Activated naive CD8-positive, alpha-beta T cell treated with anti-CD3 and anti-CD28 coated beads, Interleukin-2, amount 10 ng/mL, durations not matched to agents 7 days and 5 days (primary cell): ENCODE results near the gene SMPD3. TPM values are rescaled to one million over a fixed set of nuclear protein-coding genes. Genes with fewer than 3 reads are reported as not detected.

Source experiments
- ATAC-seq: fragments of 150-1000 bp; cut with Tn5 transposase; one replicate; pipeline ENCODE4 v1.10.0; 2021; ENCODE audit warnings: low read depth, moderate library complexity
- POLR2A ChIA-PET: fragments of 350-600 bp; sonication (Branson Sonifier 250); formaldehyde crosslinking; loops from one replicate; lab custom pipeline; 2021; ENCODE audit warnings: antibody characterized with exemption; lab: Charles Lee
- DNase-seq: peaks from one replicate; pipeline ENCODE4 v3.0.0; 2021
- H3K27ac Mint-ChIP-seq: one replicate; pipeline ENCODE4 v1.8.0; 2022; ENCODE audit warnings: mild to moderate bottlenecking, mixed read lengths
- H3K27me3 Mint-ChIP-seq: one replicate; pipeline ENCODE4 v1.8.0; 2022; ENCODE audit warnings: mild to moderate bottlenecking, moderate library complexity, mixed read lengths
- H3K36me3 Mint-ChIP-seq: one replicate; pipeline ENCODE4 v1.8.0; 2021; ENCODE audit warnings: mild to moderate bottlenecking, mixed read lengths
- H3K4me1 Mint-ChIP-seq: one replicate; pipeline ENCODE4 v1.8.0; 2021; ENCODE audit warnings: mixed read lengths
- H3K4me3 Mint-ChIP-seq: one replicate; pipeline ENCODE4 v1.8.0; 2022; ENCODE audit warnings: mild to moderate bottlenecking, moderate library complexity, mixed read lengths
- H3K9me3 Mint-ChIP-seq: one replicate; pipeline ENCODE4 v1.8.0; 2021; ENCODE audit warnings: mixed read lengths
- total RNA-seq, 2 experiments: library from RNA; stranded (reverse); gene quantifications; one replicate each; pipeline ENCODE4 v1.2.3, GENCODE V29; 2021

Gene SMPD3
- total RNA-seq, 2 experiments from 2014 or later: 16.0 to 16.9 TPM

- POLR2A ChIA-PET: no interaction called here
These were observed 61.0 kb downstream of the SMPD3 start for GRCh38 chr16:68387301-68387700.

DNA sequence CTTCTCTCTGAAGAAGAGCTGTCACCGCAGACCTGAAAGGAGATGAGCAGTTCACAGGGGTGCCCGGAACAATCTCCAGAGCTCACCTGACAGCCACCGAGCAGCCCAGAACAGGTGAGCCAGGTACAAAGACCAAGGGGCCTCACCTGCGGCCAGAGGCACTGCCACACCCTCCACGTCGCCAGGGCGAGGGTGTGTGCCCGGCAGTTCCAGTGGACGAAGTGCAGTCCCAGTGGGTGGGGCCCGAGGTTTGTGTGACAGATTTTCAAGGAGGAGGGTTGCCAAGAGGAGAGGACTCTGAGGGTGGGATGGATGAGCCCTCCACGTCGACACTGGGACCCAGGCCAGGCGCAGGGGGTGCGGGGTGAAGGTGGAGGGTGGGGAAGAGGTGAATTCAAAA, 61.7 kb downstream of the SMPD3 start:
- H3K27me3 Mint-ChIP-seq: peaks cover 18% of the 10 kb centered on the region
- POLR2A ChIA-PET: no interaction called here
- H3K27ac Mint-ChIP-seq: no peak overlapping the region
- no peaks in the 10 kb centered on the region for H3K36me3 Mint-ChIP-seq
- ATAC-seq: no peak
- H3K4me1 Mint-ChIP-seq: peaks cover 5% of the 10 kb centered on the region
- no peak overlapping the region for H3K4me3 Mint-ChIP-seq
- H3K9me3 Mint-ChIP-seq: no peaks in the 10 kb centered on the region
- DNase-seq: no peak

More at GRCh38 chr16:68387301-68387700, 61.0 kb downstream of the SMPD3 start:
- H3K9me3 Mint-ChIP-seq: no peaks in the 10 kb centered on the region
- no peaks in the 10 kb centered on the region for H3K36me3 Mint-ChIP-seq
- peaks cover 15% of the 10 kb centered on the region for H3K27me3 Mint-ChIP-seq
- H3K4me3 Mint-ChIP-seq: no peak overlapping the region
- H3K27ac Mint-ChIP-seq: no peak overlapping the region
- H3K4me1 Mint-ChIP-seq: peaks cover 5% of the 10 kb centered on the region
- ATAC-seq: no peak
- DNase-seq: no peak

- POLR2A ChIA-PET: no interaction called here
- no peak overlapping the region for H3K27ac Mint-ChIP-seq
- H3K9me3 Mint-ChIP-seq: no peaks in the 10 kb centered on the region
- no peak overlapping the region for H3K4me3 Mint-ChIP-seq
- peaks cover 16% of the 10 kb centered on the region for H3K27me3 Mint-ChIP-seq
- no peaks in the 10 kb centered on the region for H3K36me3 Mint-ChIP-seq
- ATAC-seq: no peak
- H3K4me1 Mint-ChIP-seq: peaks cover 5% of the 10 kb centered on the region
- no peak for DNase-seq
These were observed 62.9 kb downstream of the SMPD3 start for GRCh38 chr16:68385371-68385770.

DNA sequence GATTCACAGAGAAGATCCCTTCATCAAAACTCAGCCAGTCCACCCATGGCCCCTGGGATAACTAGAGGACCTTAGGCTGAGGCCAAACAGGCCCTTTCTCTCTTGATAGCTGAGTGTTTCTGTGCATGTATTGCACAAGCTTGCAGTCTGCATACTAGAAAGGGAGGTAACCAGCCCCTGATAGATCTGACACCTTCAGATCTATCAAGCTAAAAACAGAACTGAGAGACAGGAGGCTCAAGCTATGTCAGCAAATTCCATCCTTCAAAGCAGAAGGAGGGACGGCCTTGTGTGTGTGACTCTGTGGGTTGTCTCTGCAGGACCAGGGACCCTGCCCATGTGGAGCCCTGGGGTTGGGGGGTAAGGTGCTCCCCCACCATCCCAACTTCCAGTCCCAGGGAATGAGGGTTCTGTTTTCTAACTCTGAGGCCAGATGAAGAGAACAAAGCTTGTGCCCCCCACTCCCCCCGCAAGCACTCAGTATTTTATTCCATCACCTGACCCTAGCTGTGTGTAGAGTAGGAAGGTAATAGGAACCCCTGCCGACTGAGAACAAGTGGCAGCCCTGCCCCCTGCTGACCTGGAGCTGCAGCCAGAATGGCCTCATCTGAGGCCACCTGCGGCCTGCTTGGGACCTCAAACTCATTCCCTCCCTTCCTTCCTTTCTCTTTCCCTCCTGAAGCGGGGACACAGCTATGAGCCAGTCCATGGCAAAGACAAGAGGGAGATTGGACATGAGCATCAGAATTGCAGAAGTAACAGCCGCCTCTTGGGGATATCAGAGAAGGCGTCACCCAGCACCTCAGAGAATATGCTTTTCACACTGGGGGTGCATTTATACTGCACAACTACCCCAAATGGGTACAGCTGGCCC, 63.8 kb downstream of the SMPD3 start:
- POLR2A ChIA-PET: no interaction called here
- DNase-seq: no peak

GRCh38 chr16:68383858-68384257, 64.5 kb downstream of the SMPD3 start:
- Mint-ChIP-seq H3K36me3 (no peaks in the 10 kb centered on the region), H3K27me3 (peaks cover 17% of the 10 kb centered on the region), H3K4me1 (peaks cover 13% of the 10 kb centered on the region), H3K9me3 (no peaks in the 10 kb centered on the region), H3K4me3 (no peak overlapping the region), H3K27ac (no peak overlapping the region)
- POLR2A ChIA-PET: no interaction called here
- ATAC-seq (no peak), DNase-seq (no peak)

More for the DNA sequence above, 63.8 kb downstream of the SMPD3 start:
- no peaks in the 10 kb centered on the region for H3K9me3 Mint-ChIP-seq
- H3K27me3 Mint-ChIP-seq: peaks cover 16% of the 10 kb centered on the region
- peaks cover 7% of the 10 kb centered on the region for H3K4me1 Mint-ChIP-seq
- no peak for ATAC-seq
- no peak overlapping the region for H3K27ac Mint-ChIP-seq
- H3K36me3 Mint-ChIP-seq: no peaks in the 10 kb centered on the region
- H3K4me3 Mint-ChIP-seq: no peak overlapping the region

- POLR2A ChIA-PET: no interaction called here
- Mint-ChIP-seq H3K4me3 (no peak overlapping the region), H3K27ac (peak overlapping the region; percentile 43), H3K27me3 (peaks cover 21% of the 10 kb centered on the region), H3K4me1 (peaks cover 14% of the 10 kb centered on the region), H3K9me3 (no peaks in the 10 kb centered on the region), H3K36me3 (no peaks in the 10 kb centered on the region)
- DNase-seq (peak; percentile 45), ATAC-seq (peak; percentile 55)
These were observed 66.0 kb downstream of the SMPD3 start for GRCh38 chr16:68382296-68382718.

- POLR2A ChIA-PET: interaction anchor here (0.7 to 1.2 kb wide), 2 partner anchors 37 to 468 kb away, joined by 3 read pairs; no protein-coding TSS in a partner anchor
- H3K27me3 Mint-ChIP-seq: peaks cover 24% of the 10 kb centered on the region
- H3K27ac Mint-ChIP-seq: no peak overlapping the region
- no peak overlapping the region for H3K4me3 Mint-ChIP-seq
- ATAC-seq (no peak), DNase-seq (no peak)
- H3K36me3 Mint-ChIP-seq: no peaks in the 10 kb centered on the region
- peaks cover 14% of the 10 kb centered on the region for H3K4me1 Mint-ChIP-seq
- H3K9me3 Mint-ChIP-seq: no peaks in the 10 kb centered on the region
These were observed 67.0 kb downstream of the SMPD3 start for GRCh38 chr16:68381363-68381724.

GRCh38 chr16:68380676-68381362, 67.5 kb downstream of the SMPD3 start:
- no peak for ATAC-seq
- no peaks in the 10 kb centered on the region for H3K9me3 Mint-ChIP-seq
- POLR2A ChIA-PET: interaction anchor here (0.7 to 1.2 kb wide), 2 partner anchors 37 to 467 kb away, joined by 3 read pairs; no protein-coding TSS in a partner anchor
- H3K4me1 Mint-ChIP-seq: peaks cover 14% of the 10 kb centered on the region
- no peaks in the 10 kb centered on the region for H3K36me3 Mint-ChIP-seq
- no peak overlapping the region for H3K4me3 Mint-ChIP-seq
- no peak overlapping the region for H3K27ac Mint-ChIP-seq
- DNase-seq: no peak
- H3K27me3 Mint-ChIP-seq: peaks cover 25% of the 10 kb centered on the region

DNA sequence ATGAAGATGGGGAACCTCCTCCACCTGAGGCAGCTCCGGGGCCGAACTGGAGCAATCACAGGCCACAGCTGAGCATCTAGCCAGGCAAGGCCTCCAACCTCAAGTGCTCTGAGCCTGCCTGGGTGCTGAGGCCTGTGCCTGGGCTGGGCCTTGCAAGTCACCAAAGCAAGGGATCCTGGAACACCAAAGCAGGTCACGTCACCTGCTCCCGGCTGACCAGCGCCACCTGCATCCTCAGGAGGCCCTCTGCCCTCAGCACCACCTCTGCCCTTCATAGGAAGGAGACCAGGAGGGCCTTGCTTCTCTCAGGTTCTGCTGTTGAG, 68.0 kb downstream of the SMPD3 start:
- POLR2A ChIA-PET: interaction anchor here (0.6 kb wide), 1 partner anchor 290 kb away, joined by 3 read pairs; no protein-coding TSS in a partner anchor
- Mint-ChIP-seq H3K27me3 (peaks cover 25% of the 10 kb centered on the region), H3K9me3 (no peaks in the 10 kb centered on the region), H3K36me3 (no peaks in the 10 kb centered on the region), H3K27ac (no peak overlapping the region), H3K4me1 (peaks cover 14% of the 10 kb centered on the region), H3K4me3 (no peak overlapping the region)
- no peak for ATAC-seq
- DNase-seq: no peak

DNA sequence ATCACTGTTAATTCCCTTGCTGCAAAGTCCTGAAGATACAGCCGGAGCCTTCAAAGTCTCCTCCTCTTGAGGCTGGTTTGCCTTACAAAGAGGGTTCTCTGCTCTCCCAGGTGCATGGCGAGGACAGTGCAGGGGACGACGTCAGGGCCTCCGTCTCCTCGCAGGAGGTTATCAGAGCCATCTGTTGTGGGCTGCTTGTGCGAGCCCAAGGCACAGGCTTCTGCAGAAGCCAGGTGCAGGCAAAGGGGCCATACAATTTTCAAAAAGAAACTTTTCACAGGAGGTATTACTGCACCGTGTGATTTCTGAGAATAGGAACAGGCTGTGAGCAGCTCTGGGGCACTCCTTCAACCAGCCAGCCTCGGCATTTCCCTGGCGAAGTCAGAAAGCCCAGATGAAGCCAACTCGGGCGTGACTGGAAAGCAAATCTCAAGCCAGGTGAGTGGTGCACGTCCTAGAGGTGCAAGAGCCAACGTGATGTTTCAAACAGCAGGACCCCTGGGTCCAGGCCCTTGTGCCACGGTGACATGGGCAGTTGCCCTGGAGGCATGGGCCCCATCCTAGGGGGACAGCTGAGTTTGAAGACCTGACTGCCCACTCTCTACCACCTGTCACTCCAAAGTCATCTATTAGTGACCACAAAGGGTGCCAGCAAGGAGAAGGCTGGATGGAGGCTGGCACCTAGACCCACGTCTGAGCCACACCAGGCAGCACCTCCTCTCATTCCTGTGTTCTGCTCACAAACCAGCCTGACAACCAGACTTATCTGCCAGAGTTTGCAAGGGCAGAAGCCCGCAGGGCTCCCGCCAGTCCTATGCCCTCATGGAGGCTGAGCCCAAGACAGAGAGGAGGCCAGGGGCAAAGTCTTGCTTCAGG, 68.6 kb downstream of the SMPD3 start:
- Mint-ChIP-seq H3K9me3 (no peaks in the 10 kb centered on the region), H3K4me1 (peaks cover 14% of the 10 kb centered on the region), H3K27ac (no peak overlapping the region), H3K36me3 (no peaks in the 10 kb centered on the region), H3K4me3 (no peak overlapping the region), H3K27me3 (peaks cover 27% of the 10 kb centered on the region)
- DNase-seq: no peak
- peak; percentile 54 for ATAC-seq
- POLR2A ChIA-PET: interaction anchor here (0.6 kb wide), 1 partner anchor 291 kb away, joined by 3 read pairs; no protein-coding TSS in a partner anchor

GRCh38 chr16:68378436-68379415, 69.6 kb downstream of the SMPD3 start:
- DNase-seq (no peak), ATAC-seq (no peak)
- Mint-ChIP-seq H3K4me1 (peaks cover 15% of the 10 kb centered on the region), H3K27me3 (peaks cover 32% of the 10 kb centered on the region), H3K27ac (no peak overlapping the region), H3K4me3 (no peak overlapping the region), H3K36me3 (no peaks in the 10 kb centered on the region), H3K9me3 (no peaks in the 10 kb centered on the region)
- POLR2A ChIA-PET: no interaction called here

GRCh38 chr16:68377667-68378393, 70.5 kb downstream of the SMPD3 start:
- Mint-ChIP-seq H3K9me3 (no peaks in the 10 kb centered on the region), H3K27ac (no peak overlapping the region), H3K4me1 (peaks cover 13% of the 10 kb centered on the region), H3K27me3 (peaks cover 32% of the 10 kb centered on the region), H3K36me3 (no peaks in the 10 kb centered on the region), H3K4me3 (no peak overlapping the region)
- ATAC-seq (no peak), DNase-seq (no peak)
- POLR2A ChIA-PET: no interaction called here
